K562 (cell line): ENCODE measurements around the gene RGS5. TPM values are rescaled to one million over a fixed set of nuclear protein-coding genes. Genes with fewer than 3 reads are reported as not detected.
"Not testable (repeated sequence)": the region's sequence is repeated elsewhere in the genome, so short reads cannot be mapped to it uniquely, and the experiment has no call there.

Experiments used
- ATAC-seq: fragments of 200-7000 bp; cut with Tn5 transposase; 3 replicates; pipeline ENCODE4 v1.9.1; 2020; ENCODE audit warnings: moderate library complexity
- BruUV-seq: library from RNA; stranded (reverse); fragments of 400-500 nt; replicated peaks from 2 replicates; lab custom pipeline; 2021; lab: Mats Ljungman, UMichigan
- CTCF ChIA-PET: fragments of 300-600 bp; formaldehyde crosslinking; extraction: SDS; loops from one replicate; lab custom pipeline; 2021; ENCODE audit warnings: low intra/inter-chr PET ratio; lab: Yijun Ruan, JAX
- POLR2A ChIA-PET: fragments of 300-600, 350-650 bp; sonication (Branson Sonifier 250); formaldehyde crosslinking; extraction: SDS; loops from one replicate; lab custom pipeline; 2021; ENCODE audit warnings: antibody characterized with exemption, inconsistent platforms; lab: Yijun Ruan, JAX
- DNase-seq, 4 experiments: peaks; one replicate each; pipeline versions ENCODE4 v3.0.0 to v3.0.0-alpha.2; 2011 to 2018; ENCODE audit warnings: low spot score in 3 of 4, mixed read lengths in 3 of 4; ENCODE audit errors: extremely low read depth in 1 of 4
- FAIRE-seq: peaks from 2 replicates; lab custom pipeline; 2011; peaks lifted over from hg19 to GRCh38; lab: Jason Lieb, UNC
- H2AFZ ChIP-seq: 2 replicates; pipeline ENCODE4 v1.6.0; 2011; ENCODE audit warnings: low read depth, low read length, control low read depth, inconsistent platforms
- H3K27ac ChIP-seq: fragments of 200-600 bp; 3 replicates; pipeline ENCODE4 v1.8.0; 2011; ENCODE audit warnings: low read depth, mild to moderate bottlenecking, control low read depth, inconsistent platforms, low read length, moderate library complexity, mixed read lengths; ENCODE audit errors: extremely low read depth
- H3K27me3 ChIP-seq, 2 experiments: fragments of 300-600 bp in 1 of 2; 2 replicates in 1 of 2; 3 replicates in 1 of 2; pipeline versions ENCODE4 v1.6.0 to v1.8.0; 2011; ENCODE audit warnings: inconsistent platforms in 2 of 2, low read length in 2 of 2, mild to moderate bottlenecking in 1 of 2, mixed read lengths in 1 of 2, moderate library complexity in 1 of 2; ENCODE audit not compliant: control insufficient read depth in 2 of 2, insufficient read depth in 2 of 2
- H3K36me3 ChIP-seq: fragments of 300-600 bp; 3 replicates; pipeline ENCODE4 v1.8.0; 2011; ENCODE audit warnings: mild to moderate bottlenecking, low read length, inconsistent platforms; ENCODE audit not compliant: control insufficient read depth, insufficient read depth
- H3K4me1 ChIP-seq, 2 experiments: fragments of 200-600 bp in 1 of 2; replicated peaks in 1 of 2; 2 replicates in 1 of 2; 3 replicates in 1 of 2; pipeline versions ENCODE4 v1.5.1 to v1.8.0; 2011; ENCODE audit warnings: inconsistent platforms in 2 of 2, low read length in 2 of 2, mild to moderate bottlenecking in 1 of 2, mixed read lengths in 1 of 2, moderate library complexity in 1 of 2; ENCODE audit not compliant: control insufficient read depth in 2 of 2, insufficient read depth in 2 of 2
- H3K4me2 ChIP-seq: 2 replicates; pipeline ENCODE4 v1.6.1; 2011; ENCODE audit warnings: low read length, control low read depth, inconsistent platforms, mixed read lengths; ENCODE audit not compliant: insufficient read depth
- H3K4me3 ChIP-seq: fragments of 200-600 bp; sonication (generic), shearing (Covaris generic); 2 replicates; pipeline ENCODE4 v1.5.1; 2016; ENCODE audit warnings: control low read depth, inconsistent platforms
- H3K79me2 ChIP-seq: fragments of 200-600 bp; 3 replicates; pipeline ENCODE4 v1.8.0; 2011; ENCODE audit warnings: low read length, inconsistent platforms; ENCODE audit not compliant: control insufficient read depth, insufficient read depth
- H3K9ac ChIP-seq, 2 experiments: 2 replicates each; pipeline versions ENCODE4 v1.6.0 to v1.6.1; 2011; ENCODE audit warnings: low read depth in 2 of 2, low read length in 2 of 2, control low read depth in 1 of 2, inconsistent platforms in 1 of 2, mild to moderate bottlenecking in 1 of 2, mixed read lengths in 1 of 2; ENCODE audit not compliant: insufficient read depth in 1 of 2
- H3K9me1 ChIP-seq: one replicate; pipeline ENCODE4 v1.6.0; 2011; ENCODE audit warnings: inconsistent platforms, mild to moderate bottlenecking, low read length, moderate library complexity; ENCODE audit not compliant: control insufficient read depth, insufficient read depth
- H3K9me3 ChIP-seq: replicated peaks from 2 replicates; pipeline ENCODE4 v1.5.1; 2011; ENCODE audit warnings: low read depth, low read length, inconsistent platforms; ENCODE audit not compliant: control insufficient read depth, insufficient read depth
- H4K20me1 ChIP-seq: replicated peaks from 2 replicates; pipeline ENCODE4 v1.6.1; 2011; ENCODE audit warnings: low read length, inconsistent platforms, mixed read lengths; ENCODE audit not compliant: control insufficient read depth, insufficient read depth
- KDM2B ChIP-seq: fragments of 250-450 bp; sonication (Bioruptor Pico); IDR thresholded peaks from 2 replicates; pipeline ENCODE4 v1.8.0; 2021; ENCODE audit warnings: mild to moderate bottlenecking, moderate library complexity
- PHB ChIP-seq: fragments of 250-450 bp; sonication (Bioruptor Pico); IDR thresholded peaks from 2 replicates; pipeline ENCODE4 v1.5.0; 2021
- PTBP1 ChIP-seq: fragments of 200-400 bp; formaldehyde crosslinking; IDR thresholded peaks from 2 replicates; pipeline ENCODE4 v1.6.1; 2017; ENCODE audit warnings: low read depth, low read length
- SRF ChIP-seq, 2 experiments: fragments of 250-450, 450-650 bp in 1 of 2; sonication (Bioruptor Pico) in 1 of 2; sonication (generic) in 1 of 2; formaldehyde crosslinking; IDR thresholded peaks; 2 replicates each; pipeline versions ENCODE4 v1.5.0 to v1.5.1; 2020 to 2022; ENCODE audit warnings: mild to moderate bottlenecking in 1 of 2, missing genetic modification reagents in 1 of 2
- ZKSCAN3 ChIP-seq: fragments of 250-450 bp; sonication (Bioruptor Pico); IDR thresholded peaks from 2 replicates; pipeline ENCODE4 v1.4.0; 2020
- WGBS: fragments of 100-300 bp; shearing (Covaris generic); methylation state at CpG from one replicate; pipeline ENCODE4 v1.1.6; 2016; ENCODE audit warnings: low coverage, mixed read lengths; ENCODE audit not compliant: insufficient coverage; ENCODE audit errors: missing lambda C conversion rate; 5-methylcytosine and 5-hydroxymethylcytosine counted together
- in situ Hi-C: fragments of 300-500 bp; cut with MboI; formaldehyde crosslinking; loops from 4 replicates; pipeline ENCODE4 v1.15.0; 2018; ENCODE audit warnings: inconsistent platforms, mixed read lengths
- intact Hi-C: fragments of 100-400 bp; cut with micrococcal nuclease; formaldehyde crosslinking; loops from 2 replicates; pipeline ENCODE4 v1.14.2; 2022
- polyA plus RNA-seq, 8 experiments: library from polyadenylated mRNA; depleted of rRNA in 4 of 8; stranded (reverse) in 5 of 8; unstranded in 3 of 8; fragments of >200 nt; fragmentation: Nextera tagmentation in 2 of 8; fragmentation: Illumina TruSeq in 1 of 8; extraction: Ambion mirVana in 2 of 8; extraction: Trizol in 1 of 8; gene quantifications; 2 replicates each; pipeline versions ENCODE4 v1.2.1 to v1.2.3, GENCODE V29; 2011 to 2014; ENCODE audit warnings: inconsistent platforms in 1 of 8, missing spikeins in 1 of 8
- total RNA-seq, 7 experiments: library from RNA; depleted of rRNA in 6 of 7; stranded (reverse); fragments of >200 nt in 6 of 7; fragmentation: Illumina TruSeq in 2 of 7; extraction: Trizol in 2 of 7; gene quantifications; 2 replicates each; pipeline versions ENCODE4 v1.2.1 to v1.2.3, GENCODE V29; 2011 to 2021; ENCODE audit warnings: low replicate concordance in 1 of 7
- TF ChIP-seq, protein P1 (sequence below): fragments of 150-350 bp; IDR thresholded peaks from 2 replicates; pipeline ENCODE4 v1.6.1; 2014; ENCODE audit warnings: low read depth, mild to moderate bottlenecking, low read length, borderline replicate concordance
- TF ChIP-seq, protein P2 (sequence below): sonication (generic); formaldehyde crosslinking; IDR thresholded peaks from 2 replicates; pipeline ENCODE4 v1.8.1; 2023; ENCODE audit warnings: mild to moderate bottlenecking, missing genetic modification reagents

RGS5 gene
- total and polyA plus RNA-seq, 9 of the 15 experiments (the other 6 are each of a cell fraction or from before 2014, with no cell fraction given) = 0.71 to 5.3 (median 2.4) TPM

DNA sequence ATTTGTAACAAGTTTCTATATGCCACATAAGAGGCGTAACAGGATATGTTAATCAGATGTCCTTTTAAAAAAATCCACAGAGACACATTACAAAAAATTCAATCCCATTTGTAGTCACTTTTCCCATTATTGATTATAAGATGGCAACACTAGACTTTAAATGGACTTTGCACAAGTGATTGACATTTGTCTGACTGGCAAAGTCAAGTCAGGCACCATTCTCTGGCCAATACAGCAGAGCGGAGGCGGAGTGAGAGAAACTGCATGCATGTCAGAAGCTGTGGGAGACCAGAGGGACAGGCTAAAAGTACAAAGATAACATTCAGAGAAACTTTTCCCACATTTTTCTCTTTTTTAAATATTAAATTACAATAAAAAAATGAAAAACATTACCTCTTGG lies 28.1 kb upstream of the RGS5 start (continued):
- TF ChIP-seq, protein P1, sequence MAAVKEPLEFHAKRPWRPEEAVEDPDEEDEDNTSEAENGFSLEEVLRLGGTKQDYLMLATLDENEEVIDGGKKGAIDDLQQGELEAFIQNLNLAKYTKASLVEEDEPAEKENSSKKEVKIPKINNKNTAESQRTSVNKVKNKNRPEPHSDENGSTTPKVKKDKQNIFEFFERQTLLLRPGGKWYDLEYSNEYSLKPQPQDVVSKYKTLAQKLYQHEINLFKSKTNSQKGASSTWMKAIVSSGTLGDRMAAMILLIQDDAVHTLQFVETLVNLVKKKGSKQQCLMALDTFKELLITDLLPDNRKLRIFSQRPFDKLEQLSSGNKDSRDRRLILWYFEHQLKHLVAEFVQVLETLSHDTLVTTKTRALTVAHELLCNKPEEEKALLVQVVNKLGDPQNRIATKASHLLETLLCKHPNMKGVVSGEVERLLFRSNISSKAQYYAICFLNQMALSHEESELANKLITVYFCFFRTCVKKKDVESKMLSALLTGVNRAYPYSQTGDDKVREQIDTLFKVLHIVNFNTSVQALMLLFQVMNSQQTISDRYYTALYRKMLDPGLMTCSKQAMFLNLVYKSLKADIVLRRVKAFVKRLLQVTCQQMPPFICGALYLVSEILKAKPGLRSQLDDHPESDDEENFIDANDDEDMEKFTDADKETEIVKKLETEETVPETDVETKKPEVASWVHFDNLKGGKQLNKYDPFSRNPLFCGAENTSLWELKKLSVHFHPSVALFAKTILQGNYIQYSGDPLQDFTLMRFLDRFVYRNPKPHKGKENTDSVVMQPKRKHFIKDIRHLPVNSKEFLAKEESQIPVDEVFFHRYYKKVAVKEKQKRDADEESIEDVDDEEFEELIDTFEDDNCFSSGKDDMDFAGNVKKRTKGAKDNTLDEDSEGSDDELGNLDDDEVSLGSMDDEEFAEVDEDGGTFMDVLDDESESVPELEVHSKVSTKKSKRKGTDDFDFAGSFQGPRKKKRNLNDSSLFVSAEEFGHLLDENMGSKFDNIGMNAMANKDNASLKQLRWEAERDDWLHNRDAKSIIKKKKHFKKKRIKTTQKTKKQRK = no peak
- TF ChIP-seq, protein P2, sequence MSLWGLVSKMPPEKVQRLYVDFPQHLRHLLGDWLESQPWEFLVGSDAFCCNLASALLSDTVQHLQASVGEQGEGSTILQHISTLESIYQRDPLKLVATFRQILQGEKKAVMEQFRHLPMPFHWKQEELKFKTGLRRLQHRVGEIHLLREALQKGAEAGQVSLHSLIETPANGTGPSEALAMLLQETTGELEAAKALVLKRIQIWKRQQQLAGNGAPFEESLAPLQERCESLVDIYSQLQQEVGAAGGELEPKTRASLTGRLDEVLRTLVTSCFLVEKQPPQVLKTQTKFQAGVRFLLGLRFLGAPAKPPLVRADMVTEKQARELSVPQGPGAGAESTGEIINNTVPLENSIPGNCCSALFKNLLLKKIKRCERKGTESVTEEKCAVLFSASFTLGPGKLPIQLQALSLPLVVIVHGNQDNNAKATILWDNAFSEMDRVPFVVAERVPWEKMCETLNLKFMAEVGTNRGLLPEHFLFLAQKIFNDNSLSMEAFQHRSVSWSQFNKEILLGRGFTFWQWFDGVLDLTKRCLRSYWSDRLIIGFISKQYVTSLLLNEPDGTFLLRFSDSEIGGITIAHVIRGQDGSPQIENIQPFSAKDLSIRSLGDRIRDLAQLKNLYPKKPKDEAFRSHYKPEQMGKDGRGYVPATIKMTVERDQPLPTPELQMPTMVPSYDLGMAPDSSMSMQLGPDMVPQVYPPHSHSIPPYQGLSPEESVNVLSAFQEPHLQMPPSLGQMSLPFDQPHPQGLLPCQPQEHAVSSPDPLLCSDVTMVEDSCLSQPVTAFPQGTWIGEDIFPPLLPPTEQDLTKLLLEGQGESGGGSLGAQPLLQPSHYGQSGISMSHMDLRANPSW (CRISPR knock-in tag) = no peak
- TF ChIP-seq KDM2B (CRISPR knock-in tag) = no peak
- TF ChIP-seq PTBP1 = no peak
- TF ChIP-seq PHB (CRISPR knock-in tag) = no peak
- TF ChIP-seq SRF (CRISPR knock-in tag; IDR thresholded peaks at IDR 0.05) = no peak
- TF ChIP-seq ZKSCAN3 = no peak

GRCh38 chr1:163228271-163228670 lies 25.6 kb upstream of the RGS5 start:
- ATAC-seq = not testable (repeated sequence)

More at GRCh38 chr1:163228271-163228670, 25.6 kb upstream of the RGS5 start:
- in situ Hi-C loops, FAIRE-seq, DNase-seq, H3K9ac ChIP-seq, H3K4me2 ChIP-seq, POLR2A ChIA-PET, H3K9me1 ChIP-seq, H3K79me2 ChIP-seq, CTCF ChIA-PET, H2AFZ ChIP-seq, H4K20me1 ChIP-seq, intact Hi-C loops, H3K27ac ChIP-seq, H3K27me3 ChIP-seq, H3K4me1 ChIP-seq, H3K4me3 ChIP-seq, BruUV-seq, H3K36me3 ChIP-seq, H3K9me3 ChIP-seq: not testable (repeated sequence)
- 5% methylated on average over 3 of the region's 3 CpGs for WGBS
